GM19324 (cell line): Measurements from ENCODE around the gene CMPK2.
A peak's percentile ranks its signal among the peaks of the same experiment; 100 is the strongest.
"Not testable (repeated sequence)": the region's sequence is repeated elsewhere in the genome, so short reads cannot be mapped to it uniquely, and the experiment has no call there.

Source experiments
- ATAC-seq: cut with Tn5 transposase; IDR thresholded peaks from one replicate; pipeline ENCODE4 v1.9.1; 2021; ENCODE audit warnings: mild to moderate bottlenecking, moderate library complexity; ENCODE audit not compliant: unreplicated experiment, low FRiP score

The CMPK2 gene

DNA sequence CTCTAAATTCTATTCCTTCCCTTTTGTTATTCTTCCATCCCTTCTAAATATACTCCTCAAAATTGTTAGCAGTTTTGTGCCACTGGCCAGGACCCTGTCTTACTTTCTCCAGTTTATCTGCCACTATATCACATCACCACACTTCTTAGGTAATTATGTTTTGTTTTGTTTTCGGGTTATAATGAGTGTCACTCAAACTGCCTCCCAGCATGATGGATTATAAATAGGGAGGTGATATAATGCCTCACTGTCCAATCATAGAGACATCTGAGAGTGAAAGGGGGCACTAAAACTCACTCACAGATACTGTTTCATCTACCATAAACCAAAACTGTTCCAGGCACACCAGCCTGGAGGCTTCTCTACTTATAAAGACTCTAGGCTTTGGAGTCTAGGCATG lies 15.3 kb upstream of the CMPK2 start:
- no peak for ATAC-seq

- ATAC-seq: no peak
Observed at GRCh38 chr2:6880200-6880733, 14.6 kb upstream of the CMPK2 start.

- no peak for ATAC-seq
Observed at GRCh38 chr2:6879011-6879410, 13.3 kb upstream of the CMPK2 start.

DNA sequence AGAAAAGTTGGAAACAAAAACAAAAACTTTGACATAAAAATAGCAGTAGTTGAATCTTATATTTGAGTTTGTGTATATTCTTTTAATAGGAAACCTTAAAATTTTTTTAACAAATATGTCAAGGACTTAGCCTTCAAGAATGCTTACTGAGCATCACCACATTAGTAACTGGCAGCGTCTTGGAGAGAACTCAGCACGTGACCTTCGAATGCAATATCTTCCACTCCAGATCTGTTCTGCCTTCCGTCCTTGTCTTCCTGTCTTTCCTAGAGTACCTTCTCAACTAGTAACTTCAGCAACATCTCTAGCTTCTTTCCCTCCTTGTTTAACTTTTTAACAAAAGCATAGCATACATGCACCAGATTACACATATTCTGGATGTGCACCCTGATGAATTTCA lies 12.8 kb upstream of the CMPK2 start:
- no peak for ATAC-seq

- peak; percentile 86 for ATAC-seq
Observed at GRCh38 chr2:6877402-6878304, 11.9 kb upstream of the CMPK2 start, which contains the start of gene RSAD2. Gene RSAD2 (plus strand): TSS chr2:6877777. CDS start chr2:6877801, 24 bp downstream.

GRCh38 chr2:6876309-6876708 lies 10.6 kb upstream of the CMPK2 start:
- no peak for ATAC-seq

- ATAC-seq: no peak
Observed at GRCh38 chr2:6874032-6874431, 8.3 kb upstream of the CMPK2 start.

- no peak for ATAC-seq
Observed at GRCh38 chr2:6872394-6872793, 6.7 kb upstream of the CMPK2 start.

DNA sequence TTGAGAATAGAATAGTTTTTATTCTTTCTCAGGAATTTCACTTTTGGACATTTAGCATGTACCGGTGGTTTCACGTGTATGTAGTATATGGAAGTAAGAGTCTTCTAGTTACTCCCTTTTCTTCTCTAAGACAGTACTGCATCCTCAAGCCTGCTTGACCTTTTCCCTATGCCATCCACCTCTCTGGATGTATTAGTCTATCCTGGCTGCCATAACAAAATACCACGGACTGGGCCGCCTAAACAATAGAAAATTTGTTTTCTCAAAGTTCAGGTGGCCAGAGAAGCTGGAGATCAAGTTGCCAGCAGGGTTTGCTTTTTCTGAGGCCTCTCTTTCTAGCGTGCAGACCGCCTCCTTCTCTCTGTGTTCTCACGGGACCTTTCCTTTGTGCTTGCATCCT lies 1.3 kb upstream of the CMPK2 start:
- no peak for ATAC-seq

DNA sequence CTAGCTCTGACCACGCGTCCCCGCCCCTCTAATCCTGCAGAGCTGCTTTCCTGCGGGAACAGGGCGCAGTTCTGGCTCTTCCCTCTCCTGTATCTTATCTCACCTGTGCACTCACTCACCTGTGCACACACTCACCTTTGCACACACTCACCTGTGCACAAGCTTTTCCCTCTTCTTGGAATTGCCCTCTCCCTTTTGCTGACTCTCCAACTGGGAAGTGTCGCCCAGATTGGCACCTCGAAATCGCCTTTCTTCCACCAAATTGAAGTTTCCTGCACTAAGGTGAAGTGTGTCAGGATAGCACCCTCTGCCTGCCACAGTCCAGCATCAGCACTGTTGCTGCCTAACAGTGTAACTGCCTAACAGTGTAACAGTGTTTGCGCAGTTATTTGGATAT lies 566 bp upstream of the CMPK2 start:
- ATAC-seq: peak; percentile 28

- peak; percentile 32 for ATAC-seq
Observed at GRCh38 chr2:6864923-6865345, 773 bp downstream of the CMPK2 start.

DNA sequence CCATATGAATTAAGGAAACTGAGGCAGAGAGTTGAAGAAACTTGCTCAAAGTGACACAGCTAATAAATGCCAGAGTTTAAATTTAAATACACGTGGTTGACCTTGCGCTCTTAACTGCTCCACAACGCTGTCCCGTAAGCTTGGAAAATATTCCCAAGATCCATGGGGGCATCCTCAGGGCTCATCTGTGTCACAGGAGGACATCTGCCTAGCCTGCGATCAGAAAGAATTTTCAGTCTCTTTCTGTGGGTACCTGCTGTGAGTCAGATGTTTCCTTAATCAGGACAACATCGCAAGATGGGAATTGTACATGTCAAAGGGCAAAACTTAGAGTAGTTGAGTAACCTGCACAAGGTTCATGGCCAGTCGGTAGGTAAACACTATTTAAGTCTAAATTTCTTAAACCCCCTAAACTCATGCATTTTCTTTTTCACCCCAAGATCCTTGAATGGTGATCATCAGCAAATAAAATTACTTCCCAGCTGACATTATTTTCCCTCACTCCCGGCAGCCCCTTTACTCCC lies 1.4 kb downstream of the CMPK2 start:
- no peak for ATAC-seq

- ATAC-seq: no peak
Observed at GRCh38 chr2:6863792-6864191, 1.9 kb downstream of the CMPK2 start.

GRCh38 chr2:6860296-6860695 lies 5.4 kb downstream of the CMPK2 start:
- no peak for ATAC-seq

- not testable (repeated sequence) for ATAC-seq
Observed at GRCh38 chr2:6858466-6859027, 7.2 kb downstream of the CMPK2 start.

DNA sequence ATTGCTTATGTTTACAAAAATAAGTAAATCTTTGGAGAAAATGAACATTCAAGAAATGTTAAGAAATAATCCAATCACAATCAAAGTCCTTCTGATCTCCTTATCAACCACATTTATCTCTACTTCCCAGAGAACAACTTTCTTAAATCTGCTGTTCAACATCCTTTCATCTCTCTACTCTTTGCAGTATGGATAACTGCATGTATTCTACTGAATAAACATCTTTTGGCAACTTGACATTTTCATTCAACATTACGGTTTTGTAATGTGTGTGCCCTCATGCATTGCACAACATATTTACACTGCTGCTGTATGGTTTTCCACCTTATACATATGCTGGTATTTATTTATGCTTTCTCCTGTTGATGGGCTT lies 9.2 kb downstream of the CMPK2 start:
- ATAC-seq: no peak

- ATAC-seq: no peak
Observed at GRCh38 chr2:6855860-6856547, 9.7 kb downstream of the CMPK2 start.

GRCh38 chr2:6854416-6854815 lies 11.3 kb downstream of the CMPK2 start:
- no peak for ATAC-seq

GRCh38 chr2:6852195-6852594 lies 13.5 kb downstream of the CMPK2 start:
- no peak for ATAC-seq

DNA sequence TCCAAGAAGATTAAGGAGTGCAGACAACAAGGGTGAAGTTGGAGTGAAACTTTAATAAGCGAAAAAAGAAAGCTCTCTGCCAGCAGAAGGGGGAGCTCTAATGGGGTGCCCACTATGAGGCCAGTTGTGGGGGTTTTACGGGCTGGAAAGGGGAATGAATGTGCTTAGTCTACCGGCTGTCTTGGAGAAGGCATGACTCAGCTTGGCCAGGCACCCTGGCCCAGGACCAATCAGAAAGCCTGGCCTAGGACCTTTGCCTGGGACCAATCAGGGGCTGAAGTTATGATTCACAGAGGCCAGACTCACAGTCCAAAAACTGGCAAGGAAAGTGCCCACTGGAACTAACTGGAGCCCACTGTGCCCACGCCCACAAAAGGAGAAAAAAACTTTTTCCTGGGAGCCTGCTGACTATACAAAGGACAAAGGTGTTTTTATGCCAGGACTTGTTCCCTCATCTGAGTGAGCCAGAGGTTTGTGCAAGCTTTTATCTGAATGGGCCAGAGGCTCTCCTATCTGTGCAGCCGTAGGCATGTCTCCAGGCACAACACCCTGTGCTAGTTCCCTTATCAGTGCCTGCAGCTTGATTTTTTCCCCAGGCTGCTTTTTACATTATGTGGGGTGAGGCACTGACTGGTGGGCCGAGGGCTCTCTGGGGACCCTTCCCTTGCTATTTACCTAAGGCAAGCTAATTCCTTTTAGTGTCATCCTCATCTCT lies 18.6 kb downstream of the CMPK2 start:
- no peak for ATAC-seq
